ENCODE results near the gene NUDT8.

- TF ChIP-seq CEBPB (IDR thresholded peaks at IDR 0.05), result no peak
- TF ChIP-seq YY1 (IDR thresholded peaks at IDR 0.05; ENCODE audit: low read depth), result no peak
Observed at GRCh38 chr11:67635231-67635521, 5.4 kb upstream of the NUDT8 start.
